IPS DF 4.7 (cell line): ENCODE measurements around the gene SH3PXD2B.
"Not testable (repeated sequence)": the region's sequence is repeated elsewhere in the genome, so short reads cannot be mapped to it uniquely, and the experiment has no call there.

Experiments used
- DNase-seq: peaks from one replicate; pipeline ENCODE4 v3.0.0-alpha.2; 2013; ENCODE audit warnings: low spot score; ENCODE audit errors: extremely low read depth

Gene SH3PXD2B

DNA sequence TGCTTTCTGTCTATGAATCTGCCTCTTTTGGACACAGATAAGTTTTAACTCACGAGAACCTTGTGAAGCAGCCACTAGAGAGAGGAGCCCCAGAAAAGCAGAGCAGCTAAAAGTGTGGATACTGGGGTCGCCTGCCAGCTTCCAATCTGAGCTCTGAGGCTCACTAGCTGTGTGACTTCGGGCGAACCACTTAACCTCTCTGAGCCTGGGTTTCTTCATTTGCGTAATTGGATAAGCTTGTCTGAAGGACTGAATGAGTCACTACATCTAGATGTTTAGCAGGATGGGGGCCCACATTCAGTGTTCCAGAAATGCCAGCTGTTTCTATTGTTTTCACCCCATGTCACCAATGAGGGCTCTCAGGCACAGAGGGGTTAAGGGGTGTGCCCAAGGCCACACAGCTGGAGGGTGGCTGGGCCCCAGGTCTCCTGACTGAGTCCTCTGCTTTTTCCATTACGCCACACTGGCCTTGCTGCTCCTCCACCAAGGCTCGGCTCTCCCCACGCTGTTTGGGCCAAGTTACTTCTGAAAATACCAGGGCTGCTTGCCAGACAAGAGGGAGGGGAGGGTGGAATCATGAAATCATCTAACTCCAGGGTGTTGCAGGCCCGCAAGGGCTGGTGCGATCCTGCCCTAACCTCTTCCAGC, 36.2 kb downstream of the SH3PXD2B start:
- DNase-seq, result no peak

GRCh38 chr5:172417130-172417841, 37.0 kb downstream of the SH3PXD2B start:
- DNase-seq, result no peak

DNA sequence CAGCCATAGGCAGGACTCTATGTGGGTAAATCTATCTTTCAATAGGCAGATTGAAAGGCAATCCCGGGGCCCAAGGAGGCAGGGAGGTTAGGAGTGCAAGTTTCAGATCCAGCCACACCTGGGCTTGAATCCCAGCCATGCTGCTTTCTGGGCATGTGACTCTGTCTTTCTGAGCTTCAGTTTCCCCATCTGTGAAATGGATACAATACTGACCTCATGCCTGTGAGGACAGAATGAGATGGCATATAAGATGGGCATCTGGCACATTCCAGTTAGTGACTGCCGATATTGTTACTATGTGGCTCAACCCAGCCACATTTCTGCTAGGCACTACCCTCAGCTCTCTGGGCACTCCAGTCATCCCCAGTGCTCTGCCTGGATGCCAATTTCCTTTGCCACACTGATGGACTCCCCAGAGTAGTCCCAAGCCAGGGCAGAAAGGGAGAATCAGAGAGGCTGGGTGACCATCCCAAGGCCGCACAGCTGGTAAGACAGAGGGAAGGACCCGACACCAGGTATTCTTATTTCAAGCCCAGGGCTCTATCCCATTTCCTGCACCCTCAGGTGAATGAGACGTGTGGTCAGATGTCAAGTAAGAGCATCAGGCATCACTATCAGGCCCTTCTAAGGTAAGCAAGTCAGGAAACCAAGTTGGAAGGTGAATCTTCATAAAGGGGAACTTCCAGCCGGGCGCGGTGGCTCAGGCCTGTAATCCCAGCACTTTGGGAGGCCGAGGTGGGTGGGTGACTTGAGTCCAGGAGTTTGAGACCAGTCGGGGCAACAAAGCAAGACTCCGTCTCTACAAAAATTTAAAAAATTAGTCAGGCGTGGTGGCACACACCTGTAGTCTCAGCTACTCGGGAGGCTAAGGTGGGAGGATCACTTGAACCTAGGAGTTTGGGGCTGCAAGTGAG, 38.7 kb downstream of the SH3PXD2B start:
- DNase-seq, result no peak

DNA sequence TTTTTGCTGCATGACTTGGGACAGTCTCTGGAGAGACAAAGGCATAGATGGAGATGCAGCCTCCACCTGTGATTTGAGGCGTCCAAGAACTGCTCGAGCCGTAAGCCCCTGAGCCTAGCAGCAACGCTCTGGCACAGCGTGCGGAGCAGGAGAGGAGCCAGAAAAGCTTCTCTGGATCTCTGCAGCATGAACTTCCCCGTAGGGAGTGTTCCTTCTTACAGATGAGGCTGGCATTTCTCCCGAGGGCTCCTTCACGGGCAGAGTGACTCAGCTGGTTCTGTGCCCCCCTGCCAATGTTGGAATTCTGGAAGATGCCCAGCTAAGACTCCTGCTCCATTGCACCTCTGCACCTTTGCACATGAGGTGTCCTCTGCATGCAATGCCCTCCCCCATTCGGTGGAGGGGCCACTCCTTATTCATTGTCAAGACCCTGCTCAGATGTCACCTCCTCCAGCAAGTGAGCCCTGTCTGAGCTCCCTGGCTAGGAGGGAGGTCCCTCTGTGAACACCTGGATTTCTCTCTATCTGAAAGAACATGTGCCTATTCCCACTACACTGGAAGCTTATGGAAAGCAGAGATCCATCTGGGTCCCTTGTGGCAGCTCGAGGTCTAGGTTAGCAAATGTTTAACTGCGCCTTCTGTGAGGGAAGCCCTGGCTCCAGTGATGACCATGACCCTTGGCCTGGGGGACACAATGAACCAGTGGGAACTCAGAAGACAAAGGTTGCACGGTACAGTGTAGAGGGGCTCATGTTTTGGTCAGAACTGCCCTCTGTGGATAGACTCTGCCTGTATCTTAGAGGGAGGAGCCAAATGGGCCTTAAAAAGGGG, 39.6 kb downstream of the SH3PXD2B start:
- no peak for DNase-seq

GRCh38 chr5:172413601-172414171, 40.6 kb downstream of the SH3PXD2B start:
- no peak for DNase-seq

DNA sequence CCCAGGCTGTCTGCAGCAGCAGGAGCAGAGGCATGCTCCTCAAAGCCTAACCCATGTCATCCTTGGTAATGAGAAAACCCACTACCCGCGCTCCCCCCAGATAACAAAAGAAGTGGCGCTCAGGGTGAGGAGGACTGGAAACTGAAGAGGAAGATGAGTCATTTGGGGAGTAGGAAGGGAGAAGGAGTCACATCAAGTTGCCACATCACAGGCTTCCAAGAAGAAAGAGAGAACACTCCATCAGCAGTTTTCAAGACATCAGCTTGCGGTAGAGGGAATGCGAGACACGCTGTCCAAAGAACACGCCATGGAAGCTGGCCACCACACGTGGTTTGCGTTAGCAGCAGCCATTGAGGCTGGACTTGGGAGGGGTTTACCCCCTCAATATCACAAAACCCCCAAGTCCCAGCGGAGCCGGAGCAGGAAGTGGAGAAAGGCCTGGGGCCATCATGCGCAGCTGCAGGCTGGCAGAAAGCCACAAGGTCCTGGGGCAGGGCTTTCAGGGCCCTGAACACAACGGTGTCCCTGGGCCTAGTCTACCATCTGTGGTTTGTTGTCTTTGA, 41.5 kb downstream of the SH3PXD2B start:
- DNase-seq, result no peak

- no peak for DNase-seq
These were observed 42.7 kb downstream of the SH3PXD2B start for GRCh38 chr5:172411484-172412072.

- DNase-seq, result no peak
These were observed 43.5 kb downstream of the SH3PXD2B start for GRCh38 chr5:172410662-172411483.

DNA sequence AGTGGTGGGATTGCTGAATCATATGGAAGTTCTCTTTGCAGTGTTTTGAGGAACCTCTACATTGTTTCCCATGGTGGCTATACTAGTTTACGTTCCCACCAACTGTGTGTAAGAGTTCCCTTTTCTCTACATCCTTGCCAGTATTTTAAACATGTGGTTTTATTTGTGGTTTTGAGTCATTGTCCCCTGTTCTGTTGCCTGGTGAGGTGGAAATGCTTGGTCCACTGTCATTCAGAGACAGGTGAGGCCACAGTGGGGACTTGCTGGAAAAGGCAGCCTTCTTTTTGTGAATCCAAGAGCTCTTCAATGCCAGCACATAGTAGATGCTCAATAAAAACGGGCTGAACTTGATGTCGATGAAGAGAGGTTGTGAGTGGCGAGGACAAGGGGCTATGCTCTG, 44.2 kb downstream of the SH3PXD2B start:
- DNase-seq, result no peak

DNA sequence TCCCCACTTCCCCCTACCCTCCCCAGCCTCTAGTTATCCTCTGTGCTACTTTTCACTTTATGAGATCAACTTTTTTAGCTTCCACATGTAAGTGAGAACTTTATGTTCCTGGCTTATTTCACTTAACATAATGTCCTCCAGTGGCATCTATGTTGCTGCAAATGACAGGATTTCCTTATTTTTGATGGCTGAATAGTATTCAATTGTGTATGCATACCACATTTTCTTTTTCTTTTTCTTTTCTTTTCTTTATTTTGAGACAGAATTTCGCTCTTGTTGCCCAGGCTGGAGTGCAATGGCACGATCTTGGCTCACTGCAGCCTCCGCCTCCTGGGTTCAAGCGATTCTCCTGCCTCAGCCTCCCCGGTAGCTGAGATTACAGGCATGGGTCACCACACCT, 44.8 kb downstream of the SH3PXD2B start:
- DNase-seq, result not testable (repeated sequence)

GRCh38 chr5:172407822-172408221, 46.5 kb downstream of the SH3PXD2B start:
- no peak for DNase-seq

- no peak for DNase-seq
These were observed 47.1 kb downstream of the SH3PXD2B start for GRCh38 chr5:172407241-172407691.

GRCh38 chr5:172405226-172406107, 48.9 kb downstream of the SH3PXD2B start:
- DNase-seq, result no peak

- no peak for DNase-seq
These were observed 49.6 kb downstream of the SH3PXD2B start for GRCh38 chr5:172404746-172405145.

GRCh38 chr5:172403817-172404216, 50.5 kb downstream of the SH3PXD2B start:
- DNase-seq, result no peak

DNA sequence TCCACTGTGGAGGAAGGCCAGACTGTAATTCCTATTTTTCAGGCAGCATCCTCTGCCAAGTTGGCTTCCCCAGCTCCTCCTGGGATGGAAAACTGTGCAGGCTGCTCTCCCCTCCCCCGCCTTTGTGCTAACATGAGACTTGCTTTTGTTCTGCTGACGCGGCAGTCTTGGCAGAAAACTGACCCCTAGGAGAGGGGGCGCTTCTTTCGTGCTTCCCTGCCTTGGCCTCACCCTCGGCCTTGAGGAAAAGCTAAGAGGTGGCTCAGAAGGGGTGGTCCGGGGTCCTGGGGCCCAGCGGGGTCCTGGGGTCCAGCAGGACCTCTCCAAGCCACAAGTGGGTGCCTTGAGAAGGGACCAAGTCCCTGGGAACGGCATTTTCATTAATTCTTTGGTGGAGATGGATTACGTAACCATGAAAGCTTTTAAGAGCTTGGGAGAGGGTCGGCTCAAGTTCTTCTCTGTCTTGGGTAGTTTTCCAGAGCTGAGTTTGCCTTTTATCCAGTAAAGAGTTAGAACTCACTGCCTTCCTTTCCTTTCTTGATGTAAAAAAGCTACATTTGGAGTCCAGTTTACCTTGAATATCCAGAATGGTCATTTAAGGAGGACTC, 51.0 kb downstream of the SH3PXD2B start:
- no peak for DNase-seq

- no peak for DNase-seq
These were observed 51.7 kb downstream of the SH3PXD2B start for GRCh38 chr5:172402531-172403188.
